Measurements from ENCODE around the gene PDCD11.
"Not testable (repeated sequence)": the region's sequence is repeated elsewhere in the genome, so short reads cannot be mapped to it uniquely, and the experiment has no call there.

Gene PDCD11

GRCh38 chr10:103476046-103476768 is 79.8 kb downstream of the PDCD11 start:
- in situ Hi-C loops (cut with HindIII; ENCODE audit: low sequenced_read_pairs), result no loop called here
- TF ChIP-seq, protein P1, sequence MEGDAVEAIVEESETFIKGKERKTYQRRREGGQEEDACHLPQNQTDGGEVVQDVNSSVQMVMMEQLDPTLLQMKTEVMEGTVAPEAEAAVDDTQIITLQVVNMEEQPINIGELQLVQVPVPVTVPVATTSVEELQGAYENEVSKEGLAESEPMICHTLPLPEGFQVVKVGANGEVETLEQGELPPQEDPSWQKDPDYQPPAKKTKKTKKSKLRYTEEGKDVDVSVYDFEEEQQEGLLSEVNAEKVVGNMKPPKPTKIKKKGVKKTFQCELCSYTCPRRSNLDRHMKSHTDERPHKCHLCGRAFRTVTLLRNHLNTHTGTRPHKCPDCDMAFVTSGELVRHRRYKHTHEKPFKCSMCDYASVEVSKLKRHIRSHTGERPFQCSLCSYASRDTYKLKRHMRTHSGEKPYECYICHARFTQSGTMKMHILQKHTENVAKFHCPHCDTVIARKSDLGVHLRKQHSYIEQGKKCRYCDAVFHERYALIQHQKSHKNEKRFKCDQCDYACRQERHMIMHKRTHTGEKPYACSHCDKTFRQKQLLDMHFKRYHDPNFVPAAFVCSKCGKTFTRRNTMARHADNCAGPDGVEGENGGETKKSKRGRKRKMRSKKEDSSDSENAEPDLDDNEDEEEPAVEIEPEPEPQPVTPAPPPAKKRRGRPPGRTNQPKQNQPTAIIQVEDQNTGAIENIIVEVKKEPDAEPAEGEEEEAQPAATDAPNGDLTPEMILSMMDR (IDR thresholded peaks at IDR 0.05; ENCODE audit: low read depth, low read length), result peak; percentile 9
- no peak for DNase-seq (ENCODE audit: low read depth, low spot score)
- no peak overlapping the region for H3K4me3 ChIP-seq (ENCODE audit: low read depth, low read length)

- no peak for DNase-seq (ENCODE audit: low read depth, low spot score)
- H3K4me3 ChIP-seq (ENCODE audit: low read depth, low read length), result no peak overlapping the region
- in situ Hi-C loops (cut with HindIII; ENCODE audit: low sequenced_read_pairs), result no loop called here
- TF ChIP-seq, protein P1 (IDR thresholded peaks at IDR 0.05; ENCODE audit: low read depth, low read length), result no peak
Measured at GRCh38 chr10:103478671-103479070, 82.2 kb downstream of the PDCD11 start.

GRCh38 chr10:103479135-103479534 is 82.7 kb downstream of the PDCD11 start, which contains the start of gene CALHM3:
TSS of gene CALHM3 (minus strand) at chr10:103479240. CDS start at chr10:103479032, 208 bp downstream.
- TF ChIP-seq, protein P1 (IDR thresholded peaks at IDR 0.05; ENCODE audit: low read depth, low read length), result no peak
- DNase-seq (ENCODE audit: low read depth, low spot score), result no peak
- in situ Hi-C loops (cut with HindIII; ENCODE audit: low sequenced_read_pairs), result no loop called here
- no peak within 1 kb of the TSS for H3K4me3 ChIP-seq (ENCODE audit: low read depth, low read length)

- in situ Hi-C loops (cut with HindIII; ENCODE audit: low sequenced_read_pairs), result no loop called here
- H3K4me3 ChIP-seq (ENCODE audit: low read depth, low read length), result no peak overlapping the region
- no peak for DNase-seq (ENCODE audit: low read depth, low spot score)
- TF ChIP-seq, protein P1 (IDR thresholded peaks at IDR 0.05; ENCODE audit: low read depth, low read length), result no peak
Measured at GRCh38 chr10:103480521-103480920, 84.1 kb downstream of the PDCD11 start.

- peak; percentile 50 for DNase-seq (ENCODE audit: low read depth, low spot score)
- no peak overlapping the region for H3K4me3 ChIP-seq (ENCODE audit: low read depth, low read length)
- in situ Hi-C loops (cut with HindIII; ENCODE audit: low sequenced_read_pairs), result no loop called here
- TF ChIP-seq, protein P1 (IDR thresholded peaks at IDR 0.05; ENCODE audit: low read depth, low read length), result peak; percentile 68
Measured at GRCh38 chr10:103481974-103482531, 85.6 kb downstream of the PDCD11 start.

- H3K4me3 ChIP-seq (ENCODE audit: low read depth, low read length); DNase-seq (ENCODE audit: low read depth, low spot score); in situ Hi-C loops (cut with HindIII; ENCODE audit: low sequenced_read_pairs): not testable (repeated sequence)
Measured at GRCh38 chr10:103486635-103487409, 90.4 kb downstream of the PDCD11 start.

- no peak overlapping the region for H3K4me3 ChIP-seq (ENCODE audit: low read depth, low read length)
- DNase-seq (ENCODE audit: low read depth, low spot score), result no peak
- TF ChIP-seq, protein P1 (IDR thresholded peaks at IDR 0.05; ENCODE audit: low read depth, low read length), result no peak
- in situ Hi-C loops (cut with HindIII; ENCODE audit: low sequenced_read_pairs), result no loop called here
Measured at GRCh38 chr10:103487410-103487708, 90.9 kb downstream of the PDCD11 start.

Data from astrocyte of the spinal cord (primary cell).